Left ventricle myocardium inferior (tissue), 1 donor: ENCODE results near the gene TMEM184B. TPM values are rescaled to one million over a fixed set of nuclear protein-coding genes. Genes with fewer than 3 reads are reported as not detected.
"Not testable (repeated sequence)": the region's sequence is repeated elsewhere in the genome, so short reads cannot be mapped to it uniquely, and the experiment has no call there.

Experiments
- DNase-seq: peaks from one replicate; pipeline ENCODE4 v3.0.0-alpha.2; 2020
- H3K27ac ChIP-seq: fragments of 200-600 bp; replicated peaks from 2 replicates; pipeline ENCODE4 v1.8.0; 2021
- H3K27me3 ChIP-seq: fragments of 200-600 bp; 2 replicates; pipeline ENCODE4 v1.8.0; 2021; ENCODE audit warnings: low read depth
- H3K36me3 ChIP-seq: fragments of 200-600 bp; 2 replicates; pipeline ENCODE4 v1.8.0; 2021
- H3K4me1 ChIP-seq: fragments of 200-600 bp; 2 replicates; pipeline ENCODE4 v1.8.0; 2021
- H3K4me3 ChIP-seq: fragments of 200-600 bp; 2 replicates; pipeline ENCODE4 v1.8.0; 2021; ENCODE audit warnings: mild to moderate bottlenecking, moderate library complexity
- H3K9me3 ChIP-seq: fragments of 200-600 bp; replicated peaks from 2 replicates; pipeline ENCODE4 v1.8.0; 2021
- CTCF ChIP-seq: fragments of 200-600 bp; IDR thresholded peaks from 2 replicates; pipeline ENCODE4 v1.8.0; 2021; ENCODE audit warnings: antibody characterized with exemption, mild to moderate bottlenecking, borderline replicate concordance
- intact Hi-C: fragments of 100-400 bp; cut with micrococcal nuclease; formaldehyde crosslinking; loops from one replicate; pipeline ENCODE4 v1.11.0; 2022
- total RNA-seq: library from RNA; stranded (reverse); fragmentation: NEBNext Ultra II Directional; extraction: Animal tissue kit (Norgen Biotek cat#: 25700); gene quantifications from one replicate; pipeline ENCODE4 v1.2.1, GENCODE V29; 2021
- donor health status: DM: no; HTN: yes; CAD: no; lungs with severe emphysema.

Gene TMEM184B
- total RNA-seq, 1 donor from 2014 or later = 50.6 TPM

- H3K27me3 ChIP-seq = no peaks in the 10 kb centered on the region
- intact Hi-C loops = no loop called here
- peak within 1 kb of the TSS; percentile 76 for H3K4me3 ChIP-seq
- peak within 1 kb of the TSS; percentile 94 for H3K27ac ChIP-seq
- peaks cover 38% of the 10 kb centered on the region for H3K4me1 ChIP-seq
- no peaks in the 10 kb centered on the region for H3K9me3 ChIP-seq
- TF ChIP-seq CTCF = no peak
- peak; percentile 99 for DNase-seq
- no peaks in the 10 kb centered on the region for H3K36me3 ChIP-seq
Observed at GRCh38 chr22:38181453-38182200, 91.2 kb downstream of the TMEM184B start, which contains the start of gene PLA2G6. Gene PLA2G6 (minus strand): TSS chr22:38181830. CDS start chr22:38169426, 12,404 bp downstream.

GRCh38 chr22:38180841-38181452 lies 91.9 kb downstream of the TMEM184B start:
- peak overlapping the region; percentile 76 for H3K4me3 ChIP-seq
- intact Hi-C loops = no loop called here
- H3K36me3 ChIP-seq = no peaks in the 10 kb centered on the region
- no peaks in the 10 kb centered on the region for H3K9me3 ChIP-seq
- H3K4me1 ChIP-seq = peaks cover 45% of the 10 kb centered on the region
- no peaks in the 10 kb centered on the region for H3K27me3 ChIP-seq
- peak; percentile 44 for DNase-seq
- no peak for TF ChIP-seq CTCF
- H3K27ac ChIP-seq = peak overlapping the region; percentile 94

GRCh38 chr22:38178605-38178937 lies 94.2 kb downstream of the TMEM184B start:
- intact Hi-C loops, H3K9me3 ChIP-seq, DNase-seq, H3K27me3 ChIP-seq, H3K36me3 ChIP-seq, H3K4me3 ChIP-seq: not testable (repeated sequence)
- H3K27ac ChIP-seq = peak overlapping the region; percentile 90
- peaks cover 58% of the 10 kb centered on the region for H3K4me1 ChIP-seq

GRCh38 chr22:38177926-38178604 lies 94.7 kb downstream of the TMEM184B start:
- no peaks in the 10 kb centered on the region for H3K27me3 ChIP-seq
- no peak for TF ChIP-seq CTCF
- peak; percentile 30 for DNase-seq
- H3K4me1 ChIP-seq = peaks cover 63% of the 10 kb centered on the region
- H3K27ac ChIP-seq = peak overlapping the region; percentile 90
- no peaks in the 10 kb centered on the region for H3K9me3 ChIP-seq
- intact Hi-C loops = no loop called here
- H3K36me3 ChIP-seq = no peaks in the 10 kb centered on the region
- H3K4me3 ChIP-seq = no peak overlapping the region

GRCh38 chr22:38177571-38177925 lies 95.3 kb downstream of the TMEM184B start:
- peak overlapping the region; percentile 90 for H3K27ac ChIP-seq
- H3K4me1 ChIP-seq = peaks cover 68% of the 10 kb centered on the region
- DNase-seq, H3K4me3 ChIP-seq, H3K36me3 ChIP-seq, H3K27me3 ChIP-seq, intact Hi-C loops, H3K9me3 ChIP-seq: not testable (repeated sequence)

DNA sequence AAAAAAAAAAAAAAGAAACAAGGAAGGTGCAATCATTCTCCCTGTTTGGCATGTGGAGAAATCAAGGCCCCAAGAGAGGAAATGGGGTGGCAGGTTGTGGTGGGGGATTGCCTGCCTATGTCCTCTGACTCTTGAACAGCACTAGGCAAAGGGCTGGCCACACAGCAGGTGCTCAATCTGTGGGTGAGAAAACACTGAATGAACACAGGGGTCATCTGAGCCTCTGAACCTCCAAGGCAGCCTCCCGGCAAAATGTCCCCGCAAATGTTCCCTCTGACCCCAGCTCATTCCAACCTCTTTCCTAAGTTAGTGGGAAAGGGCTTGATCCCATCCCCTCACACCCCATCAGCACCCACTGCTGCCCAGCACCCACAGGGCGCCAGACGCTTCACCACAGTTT lies 95.8 kb downstream of the TMEM184B start:
- TF ChIP-seq CTCF = no peak
- no peaks in the 10 kb centered on the region for H3K9me3 ChIP-seq
- no peak for DNase-seq
- H3K36me3 ChIP-seq = no peaks in the 10 kb centered on the region
- H3K4me1 ChIP-seq = peaks cover 71% of the 10 kb centered on the region
- H3K27me3 ChIP-seq = no peaks in the 10 kb centered on the region
- intact Hi-C loops = no loop called here
- H3K4me3 ChIP-seq = no peak overlapping the region
- H3K27ac ChIP-seq = peak overlapping the region; percentile 90
